Measurements from ENCODE around the gene RBM23.

GRCh38 chr14:22887990-22888378, 31.0 kb downstream of the RBM23 start:
- TF ChIP-seq CTCF (IDR thresholded peaks at IDR 0.05) (no peak), EZH2phosphoT487 (IDR thresholded peaks at IDR 0.05) (no peak), EZH2 (IDR thresholded peaks at IDR 0.05) (no peak)
